MCF 10A (cell line): ENCODE results near the gene SMIM1. TPM values are rescaled to one million over a fixed set of nuclear protein-coding genes. Genes with fewer than 3 reads are reported as not detected.
A peak's percentile ranks its signal among the peaks of the same experiment; 100 is the strongest.

ENCODE experiments used
- BruUV-seq: library from RNA; stranded (reverse); fragments of 400-500 nt; replicated peaks from 2 replicates; lab custom pipeline; 2021; lab: Mats Ljungman, UMichigan
- CTCF ChIA-PET: fragments of 300-600 bp; sonication (Branson Sonifier 250); formaldehyde crosslinking; extraction: SDS; loops from one replicate; lab custom pipeline; 2021; ENCODE audit warnings: antibody characterized with exemption, inconsistent platforms; lab: Yijun Ruan, JAX
- POLR2A ChIA-PET: fragments of 300-600, 350-650 bp; sonication (Branson Sonifier 250); formaldehyde crosslinking; extraction: SDS; loops from one replicate; lab custom pipeline; 2020; ENCODE audit warnings: antibody characterized with exemption, inconsistent platforms; lab: Yijun Ruan, JAX
- DNase-seq: peaks from one replicate; pipeline ENCODE4 v3.0.0-alpha.2; 2018; ENCODE audit not compliant: unreplicated experiment
- H3K27ac Mint-ChIP-seq: one replicate; pipeline ENCODE4 v1.8.0; 2022; ENCODE audit warnings: mild to moderate bottlenecking, low read depth, mixed read lengths; ENCODE audit not compliant: unreplicated experiment
- H3K27me3 Mint-ChIP-seq: one replicate; pipeline ENCODE4 v1.8.0; 2022; ENCODE audit warnings: mixed read lengths; ENCODE audit not compliant: insufficient read depth, unreplicated experiment
- H3K36me3 Mint-ChIP-seq: one replicate; pipeline ENCODE4 v1.8.0; 2022; ENCODE audit warnings: mild to moderate bottlenecking, moderate library complexity, mixed read lengths; ENCODE audit not compliant: insufficient read depth, unreplicated experiment
- H3K4me1 Mint-ChIP-seq: one replicate; pipeline ENCODE4 v1.8.0; 2022; ENCODE audit warnings: mixed read lengths; ENCODE audit not compliant: insufficient read depth, unreplicated experiment
- H3K4me3 Mint-ChIP-seq: one replicate; pipeline ENCODE4 v1.8.0; 2022; ENCODE audit warnings: mild to moderate bottlenecking, moderate library complexity, mixed read lengths; ENCODE audit not compliant: unreplicated experiment
- H3K9me3 Mint-ChIP-seq: one replicate; pipeline ENCODE4 v1.8.0; 2022; ENCODE audit warnings: mixed read lengths; ENCODE audit not compliant: unreplicated experiment
- intact Hi-C: fragments of 100-400 bp; cut with micrococcal nuclease; formaldehyde crosslinking; loops from 2 replicates; pipeline ENCODE4 v1.14.1; 2022
- total RNA-seq: library from RNA; stranded (reverse); gene quantifications from 2 replicates; pipeline ENCODE4 v1.2.3, GENCODE V29; 2022
- TF ChIP-seq, protein P1 (sequence below): fragments of 200-600 bp; IDR thresholded peaks from one replicate; pipeline ENCODE4 v1.8.0; 2022; ENCODE audit warnings: antibody characterized with exemption, mild to moderate bottlenecking; ENCODE audit not compliant: unreplicated experiment

SMIM1 gene
- total RNA-seq, 1 experiment from 2014 or later = not detected

DNA sequence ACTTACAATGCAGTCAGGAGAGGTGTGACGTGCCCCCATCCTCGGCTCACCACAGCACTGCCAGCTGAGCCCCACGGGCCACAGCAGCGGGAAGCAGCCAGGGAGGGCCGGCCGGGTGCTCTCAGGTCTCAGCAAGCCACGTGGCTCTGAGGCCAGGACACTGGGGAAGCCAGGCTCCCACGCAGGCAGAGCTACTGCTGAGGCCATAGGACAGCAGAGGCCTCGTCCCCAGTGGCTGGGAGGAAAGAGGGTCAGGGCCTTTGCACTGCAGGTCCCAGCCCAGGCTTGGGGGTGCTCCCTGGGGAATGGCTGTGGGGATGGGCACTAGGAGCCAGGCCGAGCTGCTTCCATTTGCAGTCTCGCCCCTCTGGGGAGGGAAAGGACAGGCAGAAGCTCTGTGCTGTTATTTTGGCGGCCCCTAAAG lies 18.0 kb downstream of the SMIM1 start:
- CTCF ChIA-PET = interaction anchor here (0.7 kb wide), 1 partner anchor 1616 kb away, joined by 4 read pairs; no protein-coding TSS in a partner anchor
- POLR2A ChIA-PET = no interaction called here
- peaks cover 11% of the 10 kb centered on the region for H3K4me1 Mint-ChIP-seq
- H3K27me3 Mint-ChIP-seq = no peaks in the 10 kb centered on the region
- DNase-seq = no peak
- no peaks in the 10 kb centered on the region for H3K9me3 Mint-ChIP-seq
- peaks cover 52% of the 10 kb centered on the region for H3K36me3 Mint-ChIP-seq
- H3K4me3 Mint-ChIP-seq = no peak overlapping the region
- no TSS peak for BruUV-seq
- TF ChIP-seq, protein P1, sequence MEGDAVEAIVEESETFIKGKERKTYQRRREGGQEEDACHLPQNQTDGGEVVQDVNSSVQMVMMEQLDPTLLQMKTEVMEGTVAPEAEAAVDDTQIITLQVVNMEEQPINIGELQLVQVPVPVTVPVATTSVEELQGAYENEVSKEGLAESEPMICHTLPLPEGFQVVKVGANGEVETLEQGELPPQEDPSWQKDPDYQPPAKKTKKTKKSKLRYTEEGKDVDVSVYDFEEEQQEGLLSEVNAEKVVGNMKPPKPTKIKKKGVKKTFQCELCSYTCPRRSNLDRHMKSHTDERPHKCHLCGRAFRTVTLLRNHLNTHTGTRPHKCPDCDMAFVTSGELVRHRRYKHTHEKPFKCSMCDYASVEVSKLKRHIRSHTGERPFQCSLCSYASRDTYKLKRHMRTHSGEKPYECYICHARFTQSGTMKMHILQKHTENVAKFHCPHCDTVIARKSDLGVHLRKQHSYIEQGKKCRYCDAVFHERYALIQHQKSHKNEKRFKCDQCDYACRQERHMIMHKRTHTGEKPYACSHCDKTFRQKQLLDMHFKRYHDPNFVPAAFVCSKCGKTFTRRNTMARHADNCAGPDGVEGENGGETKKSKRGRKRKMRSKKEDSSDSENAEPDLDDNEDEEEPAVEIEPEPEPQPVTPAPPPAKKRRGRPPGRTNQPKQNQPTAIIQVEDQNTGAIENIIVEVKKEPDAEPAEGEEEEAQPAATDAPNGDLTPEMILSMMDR = no peak
- intact Hi-C loops = no loop called here
- H3K27ac Mint-ChIP-seq = no peak overlapping the region

DNA sequence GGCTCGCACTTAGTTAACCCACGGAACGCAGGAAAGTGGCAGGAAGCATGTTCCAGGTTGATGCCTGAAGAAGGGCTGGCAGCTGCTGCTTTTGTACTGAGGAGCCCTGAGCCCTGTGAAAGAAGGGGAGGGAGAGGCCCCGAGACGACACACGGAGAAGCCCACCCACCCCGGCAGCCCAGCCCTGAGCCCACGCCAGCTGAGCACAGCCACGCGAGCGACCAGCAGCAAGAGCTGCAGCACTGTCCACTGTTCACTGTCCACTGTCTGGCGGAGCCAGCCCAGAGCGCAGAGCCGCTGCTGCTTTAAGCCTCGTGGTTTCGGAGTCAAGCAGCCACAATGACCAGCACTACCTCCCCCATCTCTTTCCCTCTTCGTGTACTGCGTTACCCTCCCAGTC lies 18.4 kb downstream of the SMIM1 start:
- Mint-ChIP-seq H3K4me1 (peaks cover 11% of the 10 kb centered on the region), H3K9me3 (no peaks in the 10 kb centered on the region), H3K4me3 (no peak overlapping the region), H3K27me3 (no peaks in the 10 kb centered on the region), H3K27ac (no peak overlapping the region), H3K36me3 (peaks cover 47% of the 10 kb centered on the region)
- BruUV-seq = no TSS peak
- no peak for DNase-seq
- ChIA-PET POLR2A (no interaction called here), CTCF (no interaction called here)
- intact Hi-C loops = no loop called here
- TF ChIP-seq, protein P1 = no peak

DNA sequence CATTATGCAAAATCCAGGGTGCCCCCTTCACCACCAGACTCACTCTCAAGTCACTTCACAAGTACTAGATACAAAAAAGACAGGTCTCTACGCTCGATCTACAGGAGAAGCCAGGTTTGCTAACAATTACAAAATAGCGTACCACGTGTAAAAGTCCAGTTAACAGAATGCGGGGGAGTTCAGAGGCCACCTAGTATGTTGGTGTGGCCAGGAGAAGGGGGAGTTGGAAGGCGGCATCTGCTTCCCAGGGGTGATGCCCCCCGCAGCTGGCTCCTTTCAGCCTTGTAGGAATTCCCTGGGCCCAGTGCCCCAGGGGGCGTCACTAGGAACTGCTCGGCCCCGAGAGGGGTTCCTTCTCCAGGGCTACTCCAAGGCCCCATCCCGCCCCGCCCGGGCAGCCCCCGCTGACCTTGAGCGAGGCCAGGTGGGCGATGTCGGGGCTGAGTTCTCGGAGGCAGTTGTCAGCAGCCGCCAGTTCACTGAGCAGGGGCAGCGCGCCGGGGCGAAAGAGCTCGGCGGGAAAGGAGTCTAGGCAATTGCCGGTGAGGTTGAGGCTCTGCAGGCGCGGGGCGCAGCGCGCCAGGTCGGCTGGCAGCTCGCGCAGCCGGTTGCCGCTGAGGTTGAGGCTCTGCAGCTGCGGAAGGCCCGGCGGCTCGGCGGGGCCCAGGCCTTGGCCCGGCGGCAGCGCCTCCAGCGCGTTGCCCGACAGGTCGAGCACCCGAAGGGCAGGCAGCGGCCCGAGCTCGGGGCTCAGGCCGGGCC lies 23.1 kb downstream of the SMIM1 start:
- Mint-ChIP-seq H3K9me3 (no peaks in the 10 kb centered on the region), H3K27me3 (no peaks in the 10 kb centered on the region), H3K4me1 (peaks cover 16% of the 10 kb centered on the region), H3K36me3 (peaks cover 29% of the 10 kb centered on the region), H3K4me3 (peak overlapping the region; percentile 94), H3K27ac (peak overlapping the region; percentile 86)
- intact Hi-C loops = loop anchor here (5.0 kb wide), 1 partner anchor 173 kb away; no protein-coding TSS in a partner anchor
- DNase-seq = no peak
- ChIA-PET POLR2A (interaction anchor here (0.7 to 4.6 kb wide), 15 partner anchors 10 to 342 kb away, joined by 3 to 20 read pairs (median 5); partner anchors contain the start of genes C1orf174, CCDC27, CEP104 and DFFB), CTCF (interaction anchor here (0.5 to 2.2 kb wide), 5 partner anchors 15 to 227 kb away, joined by 3 to 5 read pairs (median 3); partner anchors contain the start of genes CEP104 and DFFB)
- no TSS peak for BruUV-seq
- TF ChIP-seq, protein P1 = no peak
